Glomerular visceral epithelial cell (primary cell): Measurements from ENCODE around the gene ANKEF1.

ENCODE experiments used
- DNase-seq: peaks from one replicate; pipeline ENCODE4 v3.0.0-alpha.2; 2016; ENCODE audit errors: extremely low spot score

Gene ANKEF1

GRCh38 chr20:10080574-10080973, 45.8 kb downstream of the ANKEF1 start:
- no peak for DNase-seq

GRCh38 chr20:10089871-10090587, 55.2 kb downstream of the ANKEF1 start:
- no peak for DNase-seq

GRCh38 chr20:10090588-10091166, 55.9 kb downstream of the ANKEF1 start:
- peak; percentile 45 for DNase-seq

GRCh38 chr20:10093087-10093591, 58.4 kb downstream of the ANKEF1 start:
- DNase-seq, result no peak

- no peak for DNase-seq
These were observed 59.9 kb downstream of the ANKEF1 start for GRCh38 chr20:10094566-10095173.

GRCh38 chr20:10096790-10097189, 62.0 kb downstream of the ANKEF1 start:
- no peak for DNase-seq

GRCh38 chr20:10105046-10105445, 70.3 kb downstream of the ANKEF1 start:
- DNase-seq, result no peak
